Endodermal cell (in vitro differentiated cells): Measurements from ENCODE around the gene FAF1. TPM values are rescaled to one million over a fixed set of nuclear protein-coding genes. Genes with fewer than 3 reads are reported as not detected.
A peak's percentile ranks its signal among the peaks of the same experiment; 100 is the strongest.

Experiments used
- DNase-seq: peaks from one replicate; pipeline ENCODE4 v3.0.0-alpha.2; 2017
- H3K27ac ChIP-seq: 2 replicates; pipeline ENCODE4 v1.5.1; 2013; ENCODE audit warnings: mild to moderate bottlenecking, low read depth, low read length, moderate library complexity
- H3K27me3 ChIP-seq: 2 replicates; pipeline ENCODE4 v1.6.1; 2013; ENCODE audit warnings: mild to moderate bottlenecking, low read length, moderate library complexity; ENCODE audit not compliant: insufficient read depth, control insufficient read depth, poor library complexity, severe bottlenecking
- H3K36me3 ChIP-seq: 2 replicates; pipeline ENCODE4 v1.7.0; 2013; ENCODE audit warnings: mild to moderate bottlenecking, low read length, moderate library complexity; ENCODE audit not compliant: control insufficient read depth, insufficient read depth
- H3K4me1 ChIP-seq: one replicate; pipeline ENCODE4 v1.7.0; 2013; ENCODE audit warnings: low read length; ENCODE audit not compliant: control insufficient read depth, insufficient read depth
- H3K4me3 ChIP-seq: 2 replicates; pipeline ENCODE4 v1.5.1; 2013; ENCODE audit warnings: mild to moderate bottlenecking, low read length, moderate library complexity
- H3K9ac ChIP-seq: 2 replicates; pipeline ENCODE4 v1.6.1; 2013; ENCODE audit warnings: mild to moderate bottlenecking, low read length, moderate library complexity; ENCODE audit not compliant: poor library complexity, severe bottlenecking; ENCODE audit errors: extremely low read depth
- H3K9me3 ChIP-seq: 2 replicates; pipeline ENCODE4 v1.6.1; 2013; ENCODE audit warnings: mild to moderate bottlenecking, low read length, moderate library complexity; ENCODE audit not compliant: control insufficient read depth
- H3K27ac Mint-ChIP-seq: 2 replicates; pipeline ENCODE4 v1.8.0; 2020; ENCODE audit warnings: mixed read lengths
- H3K27me3 Mint-ChIP-seq: 2 replicates; pipeline ENCODE4 v1.8.0; 2021; ENCODE audit warnings: mild to moderate bottlenecking, mixed read lengths; ENCODE audit not compliant: insufficient read depth
- H3K36me3 Mint-ChIP-seq: 2 replicates; pipeline ENCODE4 v1.8.0; 2020; ENCODE audit warnings: low read depth, mixed read lengths
- H3K4me1 Mint-ChIP-seq: 2 replicates; pipeline ENCODE4 v1.8.0; 2020; ENCODE audit warnings: mixed read lengths
- H3K4me3 Mint-ChIP-seq: 2 replicates; pipeline ENCODE4 v1.8.0; 2020; ENCODE audit warnings: mild to moderate bottlenecking, moderate library complexity, mixed read lengths
- H3K9me3 Mint-ChIP-seq: 2 replicates; pipeline ENCODE4 v1.8.0; 2020; ENCODE audit warnings: mild to moderate bottlenecking, mixed read lengths
- CTCF ChIP-seq: fragments of 200-600 bp; sonication (generic); conservative IDR thresholded peaks from 2 replicates; pipeline ENCODE4 v1.5.0; 2021; ENCODE audit warnings: antibody characterized with exemption, mild to moderate bottlenecking
- WGBS, 2 experiments: methylation state at CpG; one replicate each; pipeline versions ENCODE4 v1.1.5 to v1.1.7; 2013; ENCODE audit warnings: missing lambda C conversion rate in 2 of 2, mixed read lengths in 1 of 2; ENCODE audit not compliant: insufficient coverage in 1 of 2, insufficient read length in 1 of 2; 5-methylcytosine and 5-hydroxymethylcytosine counted together
- total RNA-seq, 2 donors: library from RNA; stranded (reverse); fragmentation: NEBNext Ultra II Directional in 1 of 2; extraction: Animal tissue kit (Norgen Biotek cat#: 25700) in 1 of 2; gene quantifications; 2 replicates in 1 of 2; 3 replicates in 1 of 2; pipeline ENCODE4 v1.2.1, GENCODE V29; 2021

FAF1 gene
- total RNA-seq, 2 donors from 2014 or later = 76.4 to 94.4 TPM

- TF ChIP-seq CTCF = no peak
- peaks cover 6% of the 10 kb centered on the region for H3K36me3 Mint-ChIP-seq
- H3K36me3 ChIP-seq = peaks cover 6% of the 10 kb centered on the region
- no peak overlapping the region for H3K4me3 ChIP-seq
- H3K4me1 Mint-ChIP-seq = no peaks in the 10 kb centered on the region
- no peaks in the 10 kb centered on the region for H3K27me3 ChIP-seq
- no peak overlapping the region for H3K4me3 Mint-ChIP-seq
- H3K9me3 ChIP-seq = peaks cover 7% of the 10 kb centered on the region
- no peak overlapping the region for H3K9ac ChIP-seq
- WGBS, 2 experiments = 93 to 95% methylated on average over 6 to 7 of the region's 7 CpGs
- H3K27ac ChIP-seq = no peak overlapping the region
- H3K4me1 ChIP-seq = no peaks in the 10 kb centered on the region
- no peak for DNase-seq
- peaks cover 4% of the 10 kb centered on the region for H3K9me3 Mint-ChIP-seq
- H3K27me3 Mint-ChIP-seq = no peaks in the 10 kb centered on the region
- H3K27ac Mint-ChIP-seq = peak overlapping the region; percentile 62
Observed at GRCh38 chr1:50851034-50851433, 109.0 kb downstream of the FAF1 start.

GRCh38 chr1:50847303-50847702 lies 112.8 kb downstream of the FAF1 start:
- Histone ChIP-seq H3K4me1 (no peaks in the 10 kb centered on the region), H3K27ac (no peak overlapping the region), H3K27me3 (no peaks in the 10 kb centered on the region), H3K36me3 (peaks cover 6% of the 10 kb centered on the region), H3K9ac (no peak overlapping the region), H3K4me3 (no peak overlapping the region), H3K9me3 (peaks cover 7% of the 10 kb centered on the region)
- no peak for DNase-seq
- no peak for TF ChIP-seq CTCF
- peaks cover 4% of the 10 kb centered on the region for H3K9me3 Mint-ChIP-seq
- H3K36me3 Mint-ChIP-seq = peaks cover 6% of the 10 kb centered on the region
- H3K27ac Mint-ChIP-seq = no peak overlapping the region
- no peaks in the 10 kb centered on the region for H3K27me3 Mint-ChIP-seq
- H3K4me1 Mint-ChIP-seq = peaks cover 3% of the 10 kb centered on the region
- no peak overlapping the region for H3K4me3 Mint-ChIP-seq

GRCh38 chr1:50846224-50846839 lies 113.7 kb downstream of the FAF1 start:
- 93 to 95% methylated on average over 12 to 20 of the region's 20 CpGs for WGBS, 2 experiments
- peaks cover 7% of the 10 kb centered on the region for H3K9me3 ChIP-seq
- no peaks in the 10 kb centered on the region for H3K27me3 ChIP-seq
- H3K27me3 Mint-ChIP-seq = no peaks in the 10 kb centered on the region
- peaks cover 6% of the 10 kb centered on the region for H3K36me3 ChIP-seq
- no peak overlapping the region for H3K9ac ChIP-seq
- no peak overlapping the region for H3K27ac ChIP-seq
- no peak for TF ChIP-seq CTCF
- no peak overlapping the region for H3K27ac Mint-ChIP-seq
- no peak for DNase-seq
- peaks cover 4% of the 10 kb centered on the region for H3K9me3 Mint-ChIP-seq
- H3K4me1 ChIP-seq = no peaks in the 10 kb centered on the region
- H3K4me3 ChIP-seq = no peak overlapping the region
- no peak overlapping the region for H3K4me3 Mint-ChIP-seq
- peaks cover 6% of the 10 kb centered on the region for H3K36me3 Mint-ChIP-seq
- peaks cover 3% of the 10 kb centered on the region for H3K4me1 Mint-ChIP-seq
